ENCODE measurements around the gene CHRM3. TPM values are rescaled to one million over a fixed set of nuclear protein-coding genes. Genes with fewer than 3 reads are reported as not detected.
A peak's percentile ranks its signal among the peaks of the same experiment; 100 is the strongest.

The CHRM3 gene
- total RNA-seq, 1 experiment from 2014 or later, result 0.13 TPM

GRCh38 chr1:239383714-239384113, 2.7 kb upstream of the CHRM3 start:
- in situ Hi-C loops (cut with HindIII; ENCODE audit: low pct_unique_long_range_greater_than_20kb, low sequenced_read_pairs), result no loop called here
- ChIA-PET POLR2A (no interaction called here), CTCF (no interaction called here)
- Histone ChIP-seq H3K27ac (ENCODE audit: low read length) (no peak overlapping the region), H3K27me3 (ENCODE audit: control insufficient read depth, insufficient read depth, low read length) (peaks cover 26% of the 10 kb centered on the region), H3K9me3 (ENCODE audit: control insufficient read depth, insufficient read depth, low read depth, low read length) (no peaks in the 10 kb centered on the region), H3K4me1 (ENCODE audit: control insufficient read depth, insufficient read depth, low read length) (peaks cover 7% of the 10 kb centered on the region; the same call in 1 of the 2 replicates), H3K4me3 (ENCODE audit: low read depth in 2 of 2, low read length in 2 of 2) (no peak overlapping the region), H3K36me3 (ENCODE audit: control insufficient read depth, insufficient read depth, low read length) (no peaks in the 10 kb centered on the region)
- intact Hi-C loops (cut with micrococcal nuclease; ENCODE audit: unreplicated experiment), result no loop called here
- DNase-seq (ENCODE audit: low read depth, low spot score) (no peak), ATAC-seq (no peak)
- BruUV-seq (replicated peaks), result no TSS peak
- TF ChIP-seq REST (IDR thresholded peaks at IDR 0.05; ENCODE audit: insufficient read depth in 1 of 2, low read depth in 2 of 2, low read length in 1 of 2), result no peak
- no peak for TF ChIP-seq TCF7L2 (IDR thresholded peaks at IDR 0.05; ENCODE audit: low read depth, low read length)
- TF ChIP-seq SIN3A (IDR thresholded peaks at IDR 0.05; ENCODE audit: borderline replicate concordance, insufficient read depth, low read depth, low read length), result no peak
- TF ChIP-seq POLR2AphosphoS5 (IDR thresholded peaks at IDR 0.05; ENCODE audit: low read depth, low read length), result no peak
- TF ChIP-seq CTCF (IDR thresholded peaks at IDR 0.05), result no peak

GRCh38 chr1:239387304-239388158, 1.2 kb downstream of the CHRM3 start:
- ATAC-seq (peak; percentile 59), DNase-seq (ENCODE audit: low read depth, low spot score) (no peak)
- peaks cover 35% of the 10 kb centered on the region for H3K27me3 ChIP-seq (ENCODE audit: control insufficient read depth, insufficient read depth, low read length)
- H3K27ac ChIP-seq (ENCODE audit: low read length), result no peak overlapping the region
- peaks cover 7% of the 10 kb centered on the region; the same call in 1 of the 2 replicates for H3K4me1 ChIP-seq (ENCODE audit: control insufficient read depth, insufficient read depth, low read length)
- ChIA-PET POLR2A (no interaction called here), CTCF (no interaction called here)
- no peaks in the 10 kb centered on the region for H3K36me3 ChIP-seq (ENCODE audit: control insufficient read depth, insufficient read depth, low read length)
- no peaks in the 10 kb centered on the region for H3K9me3 ChIP-seq (ENCODE audit: control insufficient read depth, insufficient read depth, low read depth, low read length)
- intact Hi-C loops (cut with micrococcal nuclease; ENCODE audit: unreplicated experiment) (no loop called here), in situ Hi-C loops (cut with HindIII; ENCODE audit: low pct_unique_long_range_greater_than_20kb, low sequenced_read_pairs) (no loop called here)
- H3K4me3 ChIP-seq (ENCODE audit: low read depth in 2 of 2, low read length in 2 of 2), result peak overlapping the region; percentile 39 to 56
- TF ChIP-seq TCF7L2 (IDR thresholded peaks at IDR 0.05; ENCODE audit: low read depth, low read length) (no peak), CTCF (IDR thresholded peaks at IDR 0.05) (no peak), SIN3A (IDR thresholded peaks at IDR 0.05; ENCODE audit: borderline replicate concordance, insufficient read depth, low read depth, low read length) (no peak), POLR2AphosphoS5 (IDR thresholded peaks at IDR 0.05; ENCODE audit: low read depth, low read length) (no peak), REST (IDR thresholded peaks at IDR 0.05; ENCODE audit: insufficient read depth in 1 of 2, low read depth in 2 of 2, low read length in 1 of 2) (no peak)
- no TSS peak for BruUV-seq (replicated peaks)
